Activated CD4-positive, CD25-positive, alpha-beta regulatory T cell (primary cell): ENCODE results near the gene DNTTIP2.
"Not testable (repeated sequence)": the region's sequence is repeated elsewhere in the genome, so short reads cannot be mapped to it uniquely, and the experiment has no call there.

ENCODE experiments used
- DNase-seq, 4 experiments: peaks; one replicate each; lab custom pipeline; 2025; lab: John Stamatoyannopoulos, UW

The DNTTIP2 gene, protein sequence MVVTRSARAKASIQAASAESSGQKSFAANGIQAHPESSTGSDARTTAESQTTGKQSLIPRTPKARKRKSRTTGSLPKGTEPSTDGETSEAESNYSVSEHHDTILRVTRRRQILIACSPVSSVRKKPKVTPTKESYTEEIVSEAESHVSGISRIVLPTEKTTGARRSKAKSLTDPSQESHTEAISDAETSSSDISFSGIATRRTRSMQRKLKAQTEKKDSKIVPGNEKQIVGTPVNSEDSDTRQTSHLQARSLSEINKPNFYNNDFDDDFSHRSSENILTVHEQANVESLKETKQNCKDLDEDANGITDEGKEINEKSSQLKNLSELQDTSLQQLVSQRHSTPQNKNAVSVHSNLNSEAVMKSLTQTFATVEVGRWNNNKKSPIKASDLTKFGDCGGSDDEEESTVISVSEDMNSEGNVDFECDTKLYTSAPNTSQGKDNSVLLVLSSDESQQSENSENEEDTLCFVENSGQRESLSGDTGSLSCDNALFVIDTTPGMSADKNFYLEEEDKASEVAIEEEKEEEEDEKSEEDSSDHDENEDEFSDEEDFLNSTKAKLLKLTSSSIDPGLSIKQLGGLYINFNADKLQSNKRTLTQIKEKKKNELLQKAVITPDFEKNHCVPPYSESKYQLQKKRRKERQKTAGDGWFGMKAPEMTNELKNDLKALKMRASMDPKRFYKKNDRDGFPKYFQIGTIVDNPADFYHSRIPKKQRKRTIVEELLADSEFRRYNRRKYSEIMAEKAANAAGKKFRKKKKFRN

DNA sequence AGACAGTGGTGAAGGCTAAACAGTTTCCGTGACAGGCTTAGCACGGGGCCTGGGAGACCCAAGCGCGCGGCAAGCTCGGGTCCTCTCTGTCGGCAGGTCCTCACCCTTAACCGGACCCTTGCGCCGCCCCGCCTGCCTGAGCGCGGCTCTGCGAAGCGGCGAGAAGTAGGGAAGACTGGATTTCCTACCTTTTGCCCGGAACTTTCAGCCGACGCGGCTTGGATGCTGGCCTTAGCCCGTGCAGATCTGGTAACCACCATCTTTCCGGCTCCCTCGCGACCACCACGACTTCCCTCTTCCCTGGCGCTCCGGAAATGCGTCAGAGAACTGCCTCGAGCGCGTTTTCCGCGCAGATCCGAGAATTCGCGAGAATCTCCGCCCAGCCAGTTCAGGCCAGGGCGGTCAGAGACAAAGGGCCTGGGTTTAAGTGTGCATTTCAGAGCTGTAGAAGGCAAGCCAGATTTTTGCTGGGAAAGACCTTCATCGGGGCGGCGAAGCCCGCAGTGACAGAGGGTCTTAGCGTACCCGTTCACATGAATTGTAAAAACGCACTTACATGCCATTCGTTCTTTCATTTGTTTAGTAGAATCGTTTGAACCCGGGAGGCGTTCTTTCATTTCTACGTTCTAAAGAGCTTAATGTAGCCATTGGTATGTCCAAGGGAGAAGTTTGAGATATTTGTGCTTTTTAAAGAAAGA is at the start of gene DNTTIP2:
Gene DNTTIP2, minus strand, starts transcription at position 318 of the 698 bp plus-strand sequence. Its CDS starts 58 bp downstream, at position 260.
- peak; percentile 56 to 79 (median 72) for DNase-seq

DNA sequence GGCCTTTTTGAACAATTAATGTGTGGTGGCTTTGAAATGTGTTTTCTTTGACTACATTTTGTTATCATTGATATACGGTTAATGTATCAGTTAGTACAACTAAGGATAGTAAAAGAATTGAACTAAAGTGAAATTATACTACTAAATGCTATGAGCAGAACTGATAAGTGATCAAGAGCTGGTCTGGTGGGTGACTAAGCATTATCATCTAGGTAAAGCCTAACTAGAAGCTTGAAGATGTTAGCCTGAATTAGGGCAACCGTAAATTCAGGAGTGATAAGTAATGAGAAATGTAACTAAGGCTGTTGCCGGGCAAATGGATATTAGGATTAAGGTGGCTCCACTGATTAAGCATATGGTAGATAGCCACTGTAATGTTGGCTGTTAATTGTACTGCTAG is 46.2 kb upstream of the DNTTIP2 start:
- DNase-seq = no peak

DNA sequence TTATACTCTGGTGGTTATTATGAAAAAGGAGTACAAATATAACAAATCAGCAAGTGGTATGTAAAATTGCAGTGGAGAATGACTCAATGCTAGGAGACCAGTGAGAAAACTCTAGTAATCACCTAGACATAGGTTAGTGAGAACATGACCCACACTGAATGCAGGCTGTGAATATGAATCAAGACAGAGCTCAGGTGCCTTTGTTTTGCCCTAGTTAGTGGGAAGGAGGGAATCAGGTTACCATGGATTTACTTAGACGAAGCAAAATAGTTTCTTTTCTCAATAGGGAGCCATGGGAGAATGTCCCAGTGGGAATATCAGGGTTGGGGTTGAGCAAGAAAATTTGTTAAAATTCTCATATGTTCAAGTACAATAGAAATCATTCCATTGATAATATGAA is 40.8 kb upstream of the DNTTIP2 start:
- no peak for DNase-seq

DNA sequence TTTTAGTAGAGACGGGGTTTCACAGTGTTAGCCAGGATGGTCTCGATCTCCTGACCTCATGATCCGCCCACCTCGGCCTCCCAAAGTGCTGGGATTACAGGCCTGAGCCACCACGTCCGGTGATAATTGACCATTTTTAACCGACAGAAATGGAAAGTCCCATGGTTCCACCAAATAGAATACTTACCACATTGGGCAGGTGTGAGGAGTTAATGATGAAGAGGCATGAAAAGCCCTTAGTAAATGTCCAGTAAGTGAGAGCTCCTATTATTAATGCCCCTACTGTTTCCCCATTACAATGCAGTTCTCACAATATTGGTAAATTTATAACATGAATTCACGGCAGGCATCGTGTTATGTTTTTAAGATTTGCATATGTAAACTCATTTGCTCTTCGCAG is 38.3 kb upstream of the DNTTIP2 start:
- no peak for DNase-seq

DNA sequence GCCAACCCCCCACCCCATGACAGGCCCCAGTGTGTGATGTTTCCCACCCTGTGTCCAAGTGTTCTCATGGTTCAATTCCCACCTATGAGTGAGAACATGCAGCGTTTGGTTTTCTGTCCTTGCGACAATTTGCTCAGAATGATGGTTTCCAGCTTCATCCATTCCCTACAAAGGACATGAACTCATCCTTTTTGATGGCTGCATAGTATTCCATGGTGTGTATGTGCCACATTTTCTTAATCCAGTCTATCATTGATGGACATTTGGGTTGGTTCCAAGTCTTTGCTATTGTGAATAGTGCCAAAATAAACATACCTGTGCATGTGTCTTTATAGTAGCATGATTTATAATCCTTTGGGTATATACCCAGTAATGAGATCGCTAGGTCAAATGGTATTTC is 31.9 kb upstream of the DNTTIP2 start:
- not testable (repeated sequence) for DNase-seq

DNA sequence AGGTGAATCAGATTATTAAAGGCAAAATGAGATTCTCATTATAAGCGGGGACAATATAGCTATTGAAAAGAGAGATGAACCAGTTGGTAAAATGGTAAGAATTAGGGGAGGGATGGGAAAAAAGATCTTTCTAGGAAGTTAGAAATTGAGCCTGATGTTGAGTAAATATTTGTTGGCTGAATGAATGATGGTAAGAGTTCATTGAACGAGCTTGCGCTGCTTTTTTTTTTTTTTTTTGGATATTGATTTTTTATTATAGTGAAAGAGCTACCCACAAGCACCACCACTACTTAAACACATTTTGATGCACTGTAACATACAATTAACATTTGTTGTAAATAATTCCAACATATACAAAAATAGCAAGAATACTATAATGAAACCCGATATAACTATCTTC is 31.3 kb upstream of the DNTTIP2 start:
- DNase-seq = no peak

DNA sequence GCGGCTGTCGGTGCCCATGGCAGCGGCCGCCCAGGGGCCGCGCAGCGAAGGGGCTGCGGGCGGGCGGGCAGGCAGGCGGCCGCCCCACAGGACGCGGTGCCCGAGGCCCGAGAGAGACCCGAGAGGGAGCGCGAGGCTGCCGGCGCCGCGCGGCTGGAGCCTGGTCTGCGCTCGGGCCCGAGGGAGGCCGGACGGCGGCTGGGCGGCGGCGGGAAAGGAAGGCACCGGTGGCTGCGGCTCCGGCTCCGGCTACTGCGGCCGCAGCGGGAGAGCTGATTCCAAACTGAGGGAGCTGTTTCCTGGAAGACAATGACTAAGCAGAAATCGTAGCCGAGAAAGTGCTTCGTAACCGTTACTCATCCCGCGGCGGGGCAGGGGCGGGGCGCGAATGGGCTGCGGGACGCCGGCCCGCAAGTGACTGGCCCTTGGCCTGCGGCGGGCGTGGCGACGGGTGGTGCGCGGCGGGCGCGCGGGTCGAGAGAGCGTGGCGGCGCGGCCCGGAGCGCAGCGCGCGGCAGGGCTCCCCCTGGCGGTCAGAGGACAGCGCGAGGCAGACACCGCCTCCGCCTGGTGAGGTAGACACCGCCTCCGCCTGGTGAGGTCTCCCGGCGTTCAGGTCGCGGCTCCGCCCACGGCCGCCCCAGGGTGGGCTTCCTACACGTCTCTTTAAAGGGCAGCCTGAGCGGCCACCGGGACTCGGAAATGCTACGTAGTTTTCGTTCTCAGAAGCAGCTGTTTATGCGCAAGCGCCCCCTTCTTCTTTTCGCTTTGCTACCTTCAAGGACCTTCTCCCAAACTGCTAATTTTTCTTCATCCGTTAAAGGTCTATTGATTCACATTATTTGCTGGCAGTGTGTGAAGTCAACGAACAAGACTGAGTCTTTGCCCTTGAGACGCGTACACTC is 30.4 kb upstream of the DNTTIP2 start, which contains the start of gene GCLM:
Gene GCLM, minus strand, starts transcription at position 285 of the 905 bp plus-strand sequence. Its CDS starts 267 bp downstream, at position 18.
- peak; percentile 81 to 90 (median 82) for DNase-seq

DNA sequence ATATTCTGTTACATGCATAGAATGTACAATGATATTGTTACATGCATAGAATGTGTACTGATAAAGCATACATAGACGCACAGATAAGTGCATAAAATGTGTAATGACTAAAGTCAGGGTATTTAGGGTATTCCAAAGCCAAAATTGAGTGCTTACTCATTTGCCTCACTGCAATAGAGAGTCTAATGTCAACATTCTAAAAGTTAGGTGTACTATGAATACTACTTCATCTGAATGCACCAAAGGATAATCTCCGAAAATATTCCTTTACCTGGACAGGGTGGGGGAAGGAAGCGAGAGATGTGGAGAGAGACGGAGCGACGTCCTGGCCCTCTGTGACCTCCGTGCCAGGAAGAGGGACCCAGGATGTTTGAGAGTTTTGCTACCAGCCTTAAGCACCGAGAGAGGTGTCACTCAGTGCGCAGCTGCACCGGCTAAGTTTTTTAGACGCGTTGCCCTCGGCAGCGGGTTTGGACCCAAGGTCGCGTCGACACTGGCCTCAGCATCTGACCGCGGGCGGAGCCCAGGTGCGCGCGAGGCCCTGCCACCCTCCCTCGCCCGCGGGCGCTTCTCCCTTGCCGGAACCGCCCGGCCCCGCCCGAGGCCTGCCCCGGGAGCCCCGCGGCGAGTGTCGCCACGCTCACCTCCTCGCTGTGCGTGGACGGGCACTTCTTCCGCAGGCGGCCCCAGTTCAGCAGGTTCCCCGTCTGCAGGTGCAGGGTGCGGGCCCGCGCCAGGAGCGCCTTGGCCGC is 29.6 kb upstream of the DNTTIP2 start:
- peak; percentile 6 to 41 (median 28) for DNase-seq

DNA sequence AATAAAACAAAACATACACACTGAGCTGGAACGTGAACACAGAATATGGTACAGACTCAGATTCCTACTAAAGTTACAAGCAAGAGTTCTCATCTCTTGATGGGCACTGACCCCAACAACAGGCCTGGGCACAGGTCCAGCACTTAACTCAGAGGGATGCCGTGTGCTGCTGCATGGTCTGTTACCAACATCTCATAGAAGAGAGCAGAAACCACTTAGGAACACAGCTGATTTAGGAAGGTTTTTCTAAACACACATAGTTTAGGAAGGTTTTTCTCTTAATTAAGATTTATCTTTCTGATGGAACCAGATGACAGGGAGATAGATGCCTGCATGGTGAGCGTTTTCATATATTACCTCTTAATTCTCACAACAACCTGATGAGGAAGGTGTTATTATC is 28.7 kb upstream of the DNTTIP2 start:
- DNase-seq = no peak

DNA sequence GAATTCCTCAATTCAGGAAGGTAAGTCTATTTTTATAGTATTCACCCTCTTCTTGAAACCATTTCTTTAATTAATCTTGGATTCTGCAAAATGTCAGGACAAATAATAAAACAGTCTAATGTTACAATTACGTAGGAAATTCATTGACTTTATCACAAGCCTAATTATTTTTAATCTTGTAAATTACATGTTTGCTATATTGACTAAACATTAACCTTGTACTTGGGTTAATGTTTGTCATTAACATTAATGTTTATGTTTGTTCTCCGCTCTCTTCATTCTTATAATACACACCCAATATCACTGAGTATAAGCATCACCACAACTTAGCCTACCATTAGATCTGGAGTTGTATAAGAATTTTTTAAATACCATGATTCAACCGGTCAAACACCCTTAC is 27.5 kb upstream of the DNTTIP2 start:
- no peak for DNase-seq

DNA sequence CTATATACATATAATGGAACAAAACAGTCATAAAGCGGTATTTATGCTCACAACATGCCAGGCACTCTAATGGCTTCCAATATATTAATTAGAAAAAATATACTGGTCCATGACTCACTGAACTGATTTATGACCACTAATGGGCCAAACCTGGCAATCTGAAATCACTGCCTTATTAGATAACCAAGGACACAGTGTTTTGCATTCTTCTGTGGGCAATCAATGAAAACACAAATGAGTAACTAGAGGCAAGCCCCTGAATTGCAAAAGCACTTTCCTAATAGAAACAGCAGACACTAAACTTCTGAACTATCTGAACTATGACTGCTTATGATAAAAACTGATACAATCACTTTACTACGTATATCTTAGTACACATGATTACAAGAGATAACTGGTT is 26.7 kb upstream of the DNTTIP2 start:
- DNase-seq = no peak

DNA sequence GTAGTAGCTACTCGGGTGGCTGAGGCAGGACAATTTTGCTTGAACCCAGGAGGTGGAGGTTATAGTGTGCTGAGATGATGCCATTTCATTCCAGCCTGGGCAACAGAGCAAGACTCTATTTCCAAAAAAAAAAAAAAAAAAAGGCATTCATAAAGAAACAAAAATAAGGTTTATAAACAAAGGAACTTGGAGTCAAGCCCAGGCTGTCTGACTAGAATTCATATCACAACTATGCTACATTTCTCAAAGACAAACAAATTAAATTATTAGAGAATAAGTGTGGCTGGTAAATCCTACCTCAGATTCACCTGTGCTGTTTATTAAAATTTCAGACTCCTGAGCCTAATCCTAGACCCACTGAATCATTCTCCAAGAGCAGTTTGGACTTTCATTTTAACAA is 26.0 kb upstream of the DNTTIP2 start:
- DNase-seq = no peak

DNA sequence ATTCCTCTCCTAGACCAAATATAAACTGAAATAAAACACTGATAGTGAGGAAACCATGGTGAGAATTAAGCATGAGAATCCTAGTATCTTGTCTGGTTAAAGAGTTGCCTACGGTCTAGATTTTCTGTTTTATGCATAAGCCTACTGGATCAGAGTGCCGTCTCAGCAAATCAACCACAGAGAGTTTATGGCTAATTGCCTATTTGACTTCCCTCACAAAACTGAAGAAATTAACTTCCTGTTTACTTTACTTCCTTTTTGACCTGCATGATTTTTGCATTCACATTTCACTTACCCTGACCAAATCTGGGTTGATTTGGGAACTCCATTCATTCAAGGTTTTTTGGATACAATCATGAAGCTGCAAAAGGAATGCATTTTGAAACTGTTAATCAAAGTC is 25.2 kb upstream of the DNTTIP2 start:
- DNase-seq = no peak

DNA sequence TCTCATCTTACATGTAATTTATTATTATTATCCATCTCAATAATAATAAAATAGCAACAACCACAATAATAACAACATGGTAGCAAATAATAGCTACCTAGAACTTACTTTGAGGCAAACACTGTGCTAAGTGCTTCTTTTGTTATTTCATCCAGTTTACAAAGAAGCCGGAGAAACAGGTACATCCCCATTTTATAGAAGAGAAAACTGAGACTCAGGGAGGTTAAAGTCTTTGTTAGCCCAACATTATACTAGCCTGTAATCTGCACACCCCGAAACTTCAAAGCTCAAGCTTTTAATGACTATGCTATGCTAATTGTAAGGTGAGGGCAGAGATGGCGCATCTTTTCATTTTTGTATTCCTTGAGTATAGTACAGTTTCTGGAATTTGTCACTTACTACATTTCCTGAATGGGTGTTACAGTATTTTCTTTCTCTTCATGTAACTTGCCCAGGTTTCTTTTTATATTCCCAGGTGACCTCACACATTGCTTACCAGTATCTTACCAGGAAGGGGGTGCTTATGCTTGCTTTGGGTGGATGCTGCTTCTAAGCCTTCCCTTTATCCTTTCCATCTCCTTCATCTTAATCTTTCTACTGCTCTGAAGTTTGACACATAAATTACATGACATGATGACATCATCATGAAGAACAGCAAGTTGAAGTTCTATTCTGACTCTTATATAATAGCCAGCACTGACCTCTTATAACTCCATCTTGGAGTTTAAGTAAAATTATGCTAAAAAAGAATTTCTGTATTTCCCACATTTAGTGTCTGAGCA is 21.9 kb upstream of the DNTTIP2 start:
- DNase-seq = no peak

DNA sequence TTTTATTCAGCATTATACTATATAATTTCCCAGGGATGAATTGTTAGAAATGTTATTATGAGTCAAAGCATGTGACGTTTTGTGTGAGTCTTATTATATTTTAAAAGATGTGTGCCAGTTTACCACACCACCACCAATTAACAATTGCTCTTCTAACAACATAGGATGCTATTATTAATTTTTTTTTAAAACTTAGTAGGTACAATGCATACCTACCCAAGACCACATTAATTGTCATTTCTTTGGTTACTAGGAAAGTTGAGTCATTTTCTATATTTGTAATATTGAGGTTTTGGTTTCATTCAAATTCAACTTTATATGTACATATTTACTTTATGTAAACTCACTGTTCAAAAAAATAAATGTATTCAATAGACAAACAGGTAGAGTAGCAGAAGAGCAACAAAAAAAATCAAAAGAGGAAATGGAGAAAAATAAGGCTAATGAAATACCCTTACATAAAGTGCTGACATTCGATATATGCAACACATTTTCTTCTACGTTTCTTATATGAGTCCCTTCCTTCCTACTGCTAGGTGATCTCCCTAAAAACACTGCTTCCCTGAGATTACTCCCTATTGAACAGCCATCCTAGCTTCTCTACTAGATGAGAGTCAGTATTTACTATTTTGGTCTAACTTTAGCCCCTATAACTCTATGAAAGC is 20.7 kb upstream of the DNTTIP2 start:
- no peak for DNase-seq

DNA sequence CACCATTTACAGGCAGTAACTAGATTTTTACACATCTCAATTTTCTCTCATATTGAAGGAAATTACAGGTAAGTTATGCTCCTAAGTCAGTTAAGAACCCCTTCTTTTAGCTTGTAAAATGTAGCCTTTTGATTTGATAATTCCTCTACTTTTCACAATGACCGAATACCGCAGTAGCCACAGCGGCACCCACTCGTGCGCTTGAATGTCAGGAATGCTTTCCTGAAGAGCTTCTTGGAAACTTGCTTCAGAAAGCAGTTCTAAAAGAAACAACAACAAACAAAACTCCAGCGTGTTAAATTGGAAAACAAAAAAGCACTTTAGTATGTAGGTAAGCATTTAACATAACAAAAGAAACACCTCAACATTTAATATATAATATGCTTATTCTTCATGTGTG is 9.9 kb upstream of the DNTTIP2 start:
- no peak for DNase-seq

DNA sequence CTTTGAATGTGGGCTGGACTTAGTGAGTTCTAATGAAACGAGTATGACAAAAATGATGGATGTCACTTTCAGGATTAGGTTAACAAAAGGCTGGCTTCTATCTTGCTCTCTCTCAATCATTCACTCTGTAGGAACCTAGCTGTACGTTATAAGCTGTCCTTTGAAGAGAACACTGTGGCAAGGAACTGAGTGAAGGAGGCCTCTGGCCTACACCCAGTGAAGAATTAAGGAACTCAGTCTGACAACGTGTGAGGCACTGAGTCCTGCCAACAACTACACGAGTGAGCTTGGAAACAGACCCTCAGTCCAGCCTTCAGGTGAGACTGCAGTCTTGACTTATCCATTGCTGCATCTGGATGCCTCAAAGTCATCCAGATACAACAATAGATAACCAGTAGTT is 3.3 kb upstream of the DNTTIP2 start:
- DNase-seq = no peak

DNA sequence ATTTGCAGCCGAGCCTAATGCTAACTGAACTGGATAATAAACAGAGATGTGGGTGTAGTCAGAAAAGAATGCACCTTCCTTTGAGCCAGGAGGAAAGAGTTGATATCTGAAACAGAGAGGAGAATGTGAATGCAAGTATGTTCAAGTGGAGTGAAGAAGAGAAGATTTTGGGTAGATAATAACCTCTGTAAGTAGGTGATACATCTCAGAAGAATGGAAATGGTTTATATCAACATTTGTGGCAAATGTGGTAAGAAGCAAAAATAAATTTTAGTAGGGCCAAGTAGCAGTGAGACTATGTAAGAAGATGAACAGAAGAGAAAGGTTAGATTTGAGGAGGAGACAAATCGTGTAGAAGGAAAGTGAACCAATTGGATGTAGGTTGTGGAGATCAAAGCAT is 1.7 kb upstream of the DNTTIP2 start:
- no peak for DNase-seq

DNA sequence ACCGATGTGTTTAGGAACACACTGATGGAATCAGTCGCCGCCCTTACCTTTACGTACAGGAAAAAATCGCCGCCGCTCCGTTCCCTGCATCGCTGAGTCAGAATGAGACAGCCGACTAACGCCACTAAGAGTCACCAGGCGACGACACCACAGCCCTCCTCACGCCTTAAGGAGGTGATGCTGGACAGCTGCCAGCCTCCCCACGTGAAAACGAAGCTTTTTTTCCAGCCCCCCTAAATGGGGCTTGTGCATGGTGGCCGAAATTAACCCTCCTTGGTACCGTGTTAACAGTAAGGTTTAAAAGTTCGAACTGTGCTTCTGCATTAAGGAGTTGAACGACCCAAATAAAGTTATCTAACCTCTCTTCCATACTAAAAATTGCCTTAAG is 511 bp downstream of the DNTTIP2 start:
- DNase-seq = peak; percentile 5 to 27 (median 7)
